Neural cell (in vitro differentiated cells): ENCODE results near the gene CILP2. TPM values are rescaled to one million over a fixed set of nuclear protein-coding genes. Genes with fewer than 3 reads are reported as not detected.

ENCODE experiments used
- H2AFZ ChIP-seq: fragments of 200-600, 300-800 bp; sonication (generic), shearing (Covaris generic); 2 replicates; pipeline ENCODE4 v1.6.0; 2014; ENCODE audit warnings: low read depth, mild to moderate bottlenecking, antibody characterized with exemption, low read length, moderate library complexity
- H3F3A ChIP-seq: fragments of 200-600 bp; shearing (Covaris generic); 2 replicates; pipeline ENCODE4 v1.6.1; 2016; ENCODE audit warnings: mild to moderate bottlenecking, moderate library complexity, mixed read lengths, antibody characterized with exemption, low read length; ENCODE audit not compliant: insufficient read depth, poor library complexity, severe bottlenecking
- H3K27ac ChIP-seq: fragments of 200-600, 300-800 bp; sonication (generic), shearing (Covaris generic); 2 replicates; pipeline ENCODE4 v1.5.1; 2014; ENCODE audit warnings: mild to moderate bottlenecking, low read length, moderate library complexity
- H3K27me3 ChIP-seq: fragments of 300-800, 200-600 bp; sonication (generic), shearing (Covaris generic); 2 replicates; pipeline ENCODE4 v1.6.0; 2014; ENCODE audit warnings: mild to moderate bottlenecking, low read depth, low read length, moderate library complexity; ENCODE audit not compliant: insufficient read depth
- H3K36me3 ChIP-seq: fragments of 300-800, 200-600 bp; sonication (generic), shearing (Covaris generic); 2 replicates; pipeline ENCODE4 v1.5.1; 2014; ENCODE audit warnings: mild to moderate bottlenecking, antibody characterized with exemption, low read length, moderate library complexity; ENCODE audit not compliant: insufficient read depth
- H3K4me2 ChIP-seq: fragments of 300-800, 200-600 bp; sonication (generic), shearing (Covaris generic); 2 replicates; pipeline ENCODE4 v1.6.0; 2014; ENCODE audit warnings: mild to moderate bottlenecking, low read length
- H3K4me3 ChIP-seq: fragments of 300-800, 200-600 bp; sonication (generic), shearing (Covaris generic); 2 replicates; pipeline ENCODE4 v1.5.1; 2014; ENCODE audit warnings: mild to moderate bottlenecking, low read length, moderate library complexity
- H3K79me2 ChIP-seq: fragments of 200-600 bp; shearing (Covaris generic); replicated peaks from 2 replicates; pipeline ENCODE4 v1.6.0; 2014; ENCODE audit warnings: mild to moderate bottlenecking, low read length, moderate library complexity; ENCODE audit not compliant: insufficient read depth
- H3K9ac ChIP-seq: fragments of 300-800, 200-600 bp; sonication (generic), shearing (Covaris generic); 2 replicates; pipeline ENCODE4 v1.6.1; 2016; ENCODE audit warnings: mild to moderate bottlenecking, low read length, mixed read lengths
- H3K9me2 ChIP-seq: fragments of 200-600 bp; shearing (Covaris generic); 2 replicates; pipeline ENCODE4 v1.6.1; 2016; ENCODE audit warnings: mild to moderate bottlenecking, low read length, mixed read lengths; ENCODE audit not compliant: insufficient read depth
- H3K9me3 ChIP-seq: fragments of 200-600, 300-800 bp; sonication (generic), shearing (Covaris generic); 2 replicates; pipeline ENCODE4 v1.6.1; 2016; ENCODE audit warnings: mild to moderate bottlenecking, mixed run types, low read length, moderate library complexity, mixed read lengths
- H4K20me1 ChIP-seq: fragments of 200-600 bp; shearing (Covaris generic); 2 replicates; pipeline ENCODE4 v1.6.1; 2016; ENCODE audit warnings: mild to moderate bottlenecking, mixed run types; ENCODE audit not compliant: insufficient read depth
- CTCF ChIP-seq: fragments of 450-650 bp; IDR thresholded peaks from 2 replicates; pipeline ENCODE4 v1.5.1; 2014; ENCODE audit warnings: antibody characterized with exemption, mild to moderate bottlenecking, moderate library complexity; ENCODE audit not compliant: poor library complexity, severe bottlenecking
- EP300 ChIP-seq: fragments of 450-650 bp; conservative IDR thresholded peaks from 2 replicates; pipeline ENCODE4 v1.6.1; 2014; ENCODE audit warnings: antibody characterized with exemption, mild to moderate bottlenecking, moderate library complexity; ENCODE audit not compliant: poor library complexity, severe bottlenecking
- EZH2 ChIP-seq: fragments of 200-600, 300-800 bp; shearing (Covaris generic), sonication (generic); IDR thresholded peaks from 2 replicates; pipeline ENCODE4 v1.6.1; 2014; ENCODE audit warnings: antibody characterized with exemption, low read length, borderline replicate concordance, mild to moderate bottlenecking; ENCODE audit not compliant: insufficient read depth, poor library complexity, severe bottlenecking
- MXI1 ChIP-seq: fragments of 450-650 bp; conservative IDR thresholded peaks from 2 replicates; pipeline ENCODE4 v1.6.1; 2014; ENCODE audit warnings: antibody characterized with exemption, mild to moderate bottlenecking; ENCODE audit not compliant: poor library complexity, severe bottlenecking
- POLR2AphosphoS5 ChIP-seq: IDR thresholded peaks from 2 replicates; pipeline ENCODE4 v1.6.1; 2012
- RAD21 ChIP-seq: fragments of 450-650 bp; conservative IDR thresholded peaks from 2 replicates; pipeline ENCODE4 v1.6.1; 2014; ENCODE audit warnings: antibody characterized with exemption, mild to moderate bottlenecking, moderate library complexity
- REST ChIP-seq: IDR thresholded peaks from 2 replicates; pipeline ENCODE4 v1.6.1; 2012; ENCODE audit warnings: borderline replicate concordance
- SMC3 ChIP-seq: fragments of 450-650 bp; conservative IDR thresholded peaks from 2 replicates; pipeline ENCODE4 v1.6.1; 2014; ENCODE audit warnings: antibody characterized with exemption, mild to moderate bottlenecking, moderate library complexity; ENCODE audit not compliant: poor library complexity
- TAF1 ChIP-seq: IDR thresholded peaks from 2 replicates; pipeline ENCODE4 v1.6.1; 2012; ENCODE audit warnings: low read depth
- polyA plus RNA-seq: library from polyadenylated mRNA; depleted of rRNA; stranded (reverse); fragments of >200 nt; gene quantifications from 2 replicates; pipeline ENCODE4 v1.2.3, GENCODE V29; 2014

Gene CILP2
- polyA plus RNA-seq, 1 donor from 2014 or later: 0.84 TPM

- no peak overlapping the region for H3K4me3 ChIP-seq
- H3K9me3 ChIP-seq: no peaks in the 10 kb centered on the region
- TF ChIP-seq MXI1 (no peak), RAD21 (no peak), SMC3 (no peak), EP300 (no peak), TAF1 (no peak), CTCF (no peak), REST (no peak), EZH2 (no peak), POLR2AphosphoS5 (no peak)
- no peaks in the 10 kb centered on the region for H3K27me3 ChIP-seq
- no peaks in the 10 kb centered on the region for H3F3A ChIP-seq
- no peak overlapping the region for H2AFZ ChIP-seq
- no peaks in the 10 kb centered on the region for H3K9me2 ChIP-seq
- H3K9ac ChIP-seq: no peak overlapping the region
- H3K79me2 ChIP-seq: no peaks in the 10 kb centered on the region
- no peaks in the 10 kb centered on the region for H4K20me1 ChIP-seq
- H3K36me3 ChIP-seq: no peaks in the 10 kb centered on the region
- H3K27ac ChIP-seq: no peak overlapping the region
- no peak overlapping the region for H3K4me2 ChIP-seq
These were observed 13.1 kb downstream of the CILP2 start for GRCh38 chr19:19550972-19551852.

DNA sequence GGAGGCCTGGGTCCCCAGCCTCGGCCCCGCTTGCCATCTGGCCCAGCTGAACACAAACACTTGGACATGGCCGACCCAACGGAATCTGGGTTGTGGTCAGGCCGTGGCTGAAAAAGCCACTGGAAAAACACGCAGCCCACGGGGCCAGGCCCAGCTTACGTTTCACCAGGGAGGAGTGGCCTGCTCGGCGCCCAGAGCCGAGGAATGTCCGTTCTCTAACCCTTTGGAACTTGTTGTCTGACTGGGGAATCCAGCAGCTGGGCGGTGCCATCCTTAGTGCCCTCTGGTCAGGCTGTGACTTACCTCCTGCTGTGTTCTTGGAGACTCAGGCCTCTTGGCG is 13.8 kb downstream of the CILP2 start:
- Histone ChIP-seq H3K9me3 (no peaks in the 10 kb centered on the region), H3K4me3 (no peak overlapping the region), H2AFZ (no peak overlapping the region), H3K36me3 (no peaks in the 10 kb centered on the region), H3K79me2 (no peaks in the 10 kb centered on the region), H3K27ac (no peak overlapping the region), H3K27me3 (no peaks in the 10 kb centered on the region), H3K9me2 (no peaks in the 10 kb centered on the region), H3K9ac (no peak overlapping the region), H3K4me2 (no peak overlapping the region), H4K20me1 (no peaks in the 10 kb centered on the region), H3F3A (no peaks in the 10 kb centered on the region)
- TF ChIP-seq SMC3 (no peak), RAD21 (no peak), EP300 (no peak), POLR2AphosphoS5 (no peak), CTCF (no peak), TAF1 (no peak), EZH2 (no peak), MXI1 (no peak), REST (no peak)
